Heart left ventricle (tissue), 13 donors: ENCODE data around the gene DNAJC11.

Source experiments
- POLR2A ChIP-seq, 2 donors: fragments of 450-650 bp; IDR thresholded peaks; one replicate each; pipeline ENCODE4 v1.6.1; 2017; ENCODE audit warnings: antibody characterized with exemption in 2 of 2, mild to moderate bottlenecking in 2 of 2, moderate library complexity in 2 of 2
- TF ChIP-seq, protein P1 (sequence below), 12 donors: fragments of 200-600 bp; sonication (generic) in 4 of 12; IDR thresholded peaks; one replicate each; pipeline versions ENCODE4 v1.5.0 to v1.8.0; 2018 to 2022; ENCODE audit warnings: antibody characterized with exemption in 12 of 12, mild to moderate bottlenecking in 5 of 12
- donor health status: ischemic (EF 13 %, LVEDD 7.1; RV severe dilation, severe dysfunction).
- donor health status: DM: no; HTN: yes; CAD: no.
- donor health status: DM: no; HTN: no; CAD: no.
- donor health status: ischemic (EF 25% LVEDD 6.9; RV normal size, moderate dysfunction).
- donor health status: ischemic (EF 25% LVEDD 5.7; RV mildly dilated, moderate dysfunction).
- donor health status: ischemic (EF 35%, LVEDD 5.7; RV mildly dilated, moderate dysfunction).
- donor health status: nonischemic (EF 11% LVEDD 7.7; RV severe dilation, severe dysfunction).
- donor health status: DM: yes; HTN: yes; CAD: no.
- donor health status: PGD.
- donor health status: ischemic (EF 29% LVEDD 5.4; RV normal size, mild dysfunction).
- donor health status: nonischemic (EF 23%, LVEDD 6.1; RV moderate dilation, normal function).

GRCh38 chr1:6745073-6745472 is 43.5 kb upstream of the DNAJC11 start:
- TF ChIP-seq, protein P1, sequence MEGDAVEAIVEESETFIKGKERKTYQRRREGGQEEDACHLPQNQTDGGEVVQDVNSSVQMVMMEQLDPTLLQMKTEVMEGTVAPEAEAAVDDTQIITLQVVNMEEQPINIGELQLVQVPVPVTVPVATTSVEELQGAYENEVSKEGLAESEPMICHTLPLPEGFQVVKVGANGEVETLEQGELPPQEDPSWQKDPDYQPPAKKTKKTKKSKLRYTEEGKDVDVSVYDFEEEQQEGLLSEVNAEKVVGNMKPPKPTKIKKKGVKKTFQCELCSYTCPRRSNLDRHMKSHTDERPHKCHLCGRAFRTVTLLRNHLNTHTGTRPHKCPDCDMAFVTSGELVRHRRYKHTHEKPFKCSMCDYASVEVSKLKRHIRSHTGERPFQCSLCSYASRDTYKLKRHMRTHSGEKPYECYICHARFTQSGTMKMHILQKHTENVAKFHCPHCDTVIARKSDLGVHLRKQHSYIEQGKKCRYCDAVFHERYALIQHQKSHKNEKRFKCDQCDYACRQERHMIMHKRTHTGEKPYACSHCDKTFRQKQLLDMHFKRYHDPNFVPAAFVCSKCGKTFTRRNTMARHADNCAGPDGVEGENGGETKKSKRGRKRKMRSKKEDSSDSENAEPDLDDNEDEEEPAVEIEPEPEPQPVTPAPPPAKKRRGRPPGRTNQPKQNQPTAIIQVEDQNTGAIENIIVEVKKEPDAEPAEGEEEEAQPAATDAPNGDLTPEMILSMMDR (IDR thresholded peaks at IDR 0.05): no peak
- no peak for TF ChIP-seq POLR2A (IDR thresholded peaks at IDR 0.05)
